ENCODE measurements around the gene CIRBP.

DNA sequence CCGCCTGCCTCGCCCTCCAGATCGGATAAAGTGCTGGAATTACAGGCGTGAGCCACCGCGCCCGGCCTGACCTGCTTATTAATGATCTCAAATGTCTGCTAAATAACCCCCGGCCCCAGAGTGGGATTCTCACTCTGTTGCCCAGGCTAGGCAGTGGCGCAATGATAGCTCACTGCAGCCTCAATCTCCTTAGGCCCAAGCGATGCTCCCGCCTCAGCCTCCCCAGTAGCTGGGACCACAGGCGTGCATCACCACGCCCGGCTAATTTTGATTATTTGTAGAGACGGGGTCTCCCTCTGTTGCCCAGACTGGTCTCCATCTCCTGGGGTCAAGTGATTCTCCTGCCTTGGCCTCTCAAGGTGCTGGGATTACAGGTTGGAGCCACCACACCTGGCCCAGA lies 28.2 kb upstream of the CIRBP start:
- TF ChIP-seq, protein P1, sequence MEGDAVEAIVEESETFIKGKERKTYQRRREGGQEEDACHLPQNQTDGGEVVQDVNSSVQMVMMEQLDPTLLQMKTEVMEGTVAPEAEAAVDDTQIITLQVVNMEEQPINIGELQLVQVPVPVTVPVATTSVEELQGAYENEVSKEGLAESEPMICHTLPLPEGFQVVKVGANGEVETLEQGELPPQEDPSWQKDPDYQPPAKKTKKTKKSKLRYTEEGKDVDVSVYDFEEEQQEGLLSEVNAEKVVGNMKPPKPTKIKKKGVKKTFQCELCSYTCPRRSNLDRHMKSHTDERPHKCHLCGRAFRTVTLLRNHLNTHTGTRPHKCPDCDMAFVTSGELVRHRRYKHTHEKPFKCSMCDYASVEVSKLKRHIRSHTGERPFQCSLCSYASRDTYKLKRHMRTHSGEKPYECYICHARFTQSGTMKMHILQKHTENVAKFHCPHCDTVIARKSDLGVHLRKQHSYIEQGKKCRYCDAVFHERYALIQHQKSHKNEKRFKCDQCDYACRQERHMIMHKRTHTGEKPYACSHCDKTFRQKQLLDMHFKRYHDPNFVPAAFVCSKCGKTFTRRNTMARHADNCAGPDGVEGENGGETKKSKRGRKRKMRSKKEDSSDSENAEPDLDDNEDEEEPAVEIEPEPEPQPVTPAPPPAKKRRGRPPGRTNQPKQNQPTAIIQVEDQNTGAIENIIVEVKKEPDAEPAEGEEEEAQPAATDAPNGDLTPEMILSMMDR (IDR thresholded peaks at IDR 0.05) = no peak
- TF ChIP-seq EZH2phosphoT487 (IDR thresholded peaks at IDR 0.05; ENCODE audit: borderline replicate concordance, low read depth) = no peak
- no peak for TF ChIP-seq EP300 (IDR thresholded peaks at IDR 0.05; ENCODE audit: borderline replicate concordance in 1 of 2, low read depth in 1 of 2, low read length in 1 of 2)
- no peak for TF ChIP-seq GABPA (IDR thresholded peaks at IDR 0.05; ENCODE audit: low read depth)
- TF ChIP-seq RFX5 (IDR thresholded peaks at IDR 0.05; ENCODE audit: low read length) = no peak
- no peak for TF ChIP-seq JUND (IDR thresholded peaks at IDR 0.05)
- no peak for TF ChIP-seq POLR2AphosphoS5 (IDR thresholded peaks at IDR 0.05; ENCODE audit: low read depth, low read length)
- TF ChIP-seq RXRA (IDR thresholded peaks at IDR 0.05; ENCODE audit: borderline replicate concordance, low read depth) = no peak
- TF ChIP-seq, protein P2, sequence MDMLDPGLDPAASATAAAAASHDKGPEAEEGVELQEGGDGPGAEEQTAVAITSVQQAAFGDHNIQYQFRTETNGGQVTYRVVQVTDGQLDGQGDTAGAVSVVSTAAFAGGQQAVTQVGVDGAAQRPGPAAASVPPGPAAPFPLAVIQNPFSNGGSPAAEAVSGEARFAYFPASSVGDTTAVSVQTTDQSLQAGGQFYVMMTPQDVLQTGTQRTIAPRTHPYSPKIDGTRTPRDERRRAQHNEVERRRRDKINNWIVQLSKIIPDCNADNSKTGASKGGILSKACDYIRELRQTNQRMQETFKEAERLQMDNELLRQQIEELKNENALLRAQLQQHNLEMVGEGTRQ (IDR thresholded peaks at IDR 0.05; ENCODE audit: borderline replicate concordance, low read depth, low read length) = no peak
- no peak for TF ChIP-seq SMC3 (IDR thresholded peaks at IDR 0.05; ENCODE audit: low read depth, low read length)
- TF ChIP-seq, protein P3, sequence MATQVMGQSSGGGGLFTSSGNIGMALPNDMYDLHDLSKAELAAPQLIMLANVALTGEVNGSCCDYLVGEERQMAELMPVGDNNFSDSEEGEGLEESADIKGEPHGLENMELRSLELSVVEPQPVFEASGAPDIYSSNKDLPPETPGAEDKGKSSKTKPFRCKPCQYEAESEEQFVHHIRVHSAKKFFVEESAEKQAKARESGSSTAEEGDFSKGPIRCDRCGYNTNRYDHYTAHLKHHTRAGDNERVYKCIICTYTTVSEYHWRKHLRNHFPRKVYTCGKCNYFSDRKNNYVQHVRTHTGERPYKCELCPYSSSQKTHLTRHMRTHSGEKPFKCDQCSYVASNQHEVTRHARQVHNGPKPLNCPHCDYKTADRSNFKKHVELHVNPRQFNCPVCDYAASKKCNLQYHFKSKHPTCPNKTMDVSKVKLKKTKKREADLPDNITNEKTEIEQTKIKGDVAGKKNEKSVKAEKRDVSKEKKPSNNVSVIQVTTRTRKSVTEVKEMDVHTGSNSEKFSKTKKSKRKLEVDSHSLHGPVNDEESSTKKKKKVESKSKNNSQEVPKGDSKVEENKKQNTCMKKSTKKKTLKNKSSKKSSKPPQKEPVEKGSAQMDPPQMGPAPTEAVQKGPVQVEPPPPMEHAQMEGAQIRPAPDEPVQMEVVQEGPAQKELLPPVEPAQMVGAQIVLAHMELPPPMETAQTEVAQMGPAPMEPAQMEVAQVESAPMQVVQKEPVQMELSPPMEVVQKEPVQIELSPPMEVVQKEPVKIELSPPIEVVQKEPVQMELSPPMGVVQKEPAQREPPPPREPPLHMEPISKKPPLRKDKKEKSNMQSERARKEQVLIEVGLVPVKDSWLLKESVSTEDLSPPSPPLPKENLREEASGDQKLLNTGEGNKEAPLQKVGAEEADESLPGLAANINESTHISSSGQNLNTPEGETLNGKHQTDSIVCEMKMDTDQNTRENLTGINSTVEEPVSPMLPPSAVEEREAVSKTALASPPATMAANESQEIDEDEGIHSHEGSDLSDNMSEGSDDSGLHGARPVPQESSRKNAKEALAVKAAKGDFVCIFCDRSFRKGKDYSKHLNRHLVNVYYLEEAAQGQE (IDR thresholded peaks at IDR 0.05; ENCODE audit: low read depth, low read length) = no peak
- TF ChIP-seq MAX (IDR thresholded peaks at IDR 0.05; ENCODE audit: low read depth) = no peak
- TF ChIP-seq ELF1 (IDR thresholded peaks at IDR 0.05) = no peak
- no peak for TF ChIP-seq MXI1 (IDR thresholded peaks at IDR 0.05; ENCODE audit: low read depth, low read length)
